ENCODE data around the gene FAM177A1. TPM values are rescaled to one million over a fixed set of nuclear protein-coding genes. Genes with fewer than 3 reads are reported as not detected.

Gene FAM177A1
- total and polyA plus RNA-seq, 2 of the 13 experiments (the other 11 are each of a cell fraction or from before 2014, with no cell fraction given) = 72.9 to 119 TPM

GRCh38 chr14:35046751-35047536, 872 bp downstream of the FAM177A1 start (continued):
- TF ChIP-seq, protein P1, sequence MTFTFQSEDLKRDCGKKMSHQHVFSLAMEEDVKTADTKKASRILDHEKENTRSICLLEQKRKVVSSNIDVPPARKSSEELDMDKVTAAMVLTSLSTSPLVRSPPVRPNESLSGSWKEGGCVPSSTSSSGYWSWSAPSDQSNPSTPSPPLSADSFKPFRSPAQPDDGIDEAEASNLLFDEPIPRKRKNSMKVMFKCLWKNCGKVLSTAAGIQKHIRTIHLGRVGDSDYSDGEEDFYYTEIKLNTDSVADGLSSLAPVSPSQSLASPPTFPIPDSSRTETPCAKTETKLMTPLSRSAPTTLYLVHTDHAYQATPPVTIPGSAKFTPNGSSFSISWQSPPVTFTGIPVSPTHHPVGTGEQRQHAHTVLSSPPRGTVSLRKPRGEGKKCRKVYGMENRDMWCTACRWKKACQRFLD (CRISPR knock-in tag; IDR thresholded peaks at IDR 0.05; ENCODE audit: borderline replicate concordance) = no peak; the same call in 1 of the 2 replicates
- TF ChIP-seq ZNF674 (CRISPR knock-in tag; IDR thresholded peaks at IDR 0.05; ENCODE audit: low read depth) (no peak), ZNF225 (CRISPR knock-in tag; IDR thresholded peaks at IDR 0.05) (peak; percentile 98; the same call in 1 of the 2 replicates), ZNF839 (CRISPR knock-in tag; IDR thresholded peaks at IDR 0.05; ENCODE audit: borderline replicate concordance) (peak; percentile 93; the same call in 1 of the 2 replicates), SKIL (CRISPR knock-in tag; IDR thresholded peaks at IDR 0.05; ENCODE audit: borderline replicate concordance) (no peak), ZEB1 (IDR thresholded peaks at IDR 0.05; ENCODE audit: insufficient replicate concordance, low read depth) (peak; percentile 6), ZNF703 (CRISPR knock-in tag; IDR thresholded peaks at IDR 0.05; ENCODE audit: borderline replicate concordance) (0 out of 2 replicates have a peak, but pooled peaks have one; percentile 90), SRSF1 (optimal IDR thresholded peaks at IDR 0.05; ENCODE audit: low read depth, low read length) (no peak), ZBTB40 (IDR thresholded peaks at IDR 0.05) (no peak), ZBTB40 (CRISPR knock-in tag; IDR thresholded peaks at IDR 0.05) (peak; percentile 16), ZNF138 (CRISPR knock-in tag; IDR thresholded peaks at IDR 0.05; ENCODE audit: low read depth) (0 out of 2 replicates have a peak, but pooled peaks have one; percentile 3)
